GDM1 (cell line): ENCODE results near the gene CFAP45.
A peak's percentile ranks its signal among the peaks of the same experiment; 100 is the strongest.

Source experiments
- DNase-seq: peaks from one replicate; lab custom pipeline; 2025; lab: John Stamatoyannopoulos, UW

The CFAP45 gene

DNA sequence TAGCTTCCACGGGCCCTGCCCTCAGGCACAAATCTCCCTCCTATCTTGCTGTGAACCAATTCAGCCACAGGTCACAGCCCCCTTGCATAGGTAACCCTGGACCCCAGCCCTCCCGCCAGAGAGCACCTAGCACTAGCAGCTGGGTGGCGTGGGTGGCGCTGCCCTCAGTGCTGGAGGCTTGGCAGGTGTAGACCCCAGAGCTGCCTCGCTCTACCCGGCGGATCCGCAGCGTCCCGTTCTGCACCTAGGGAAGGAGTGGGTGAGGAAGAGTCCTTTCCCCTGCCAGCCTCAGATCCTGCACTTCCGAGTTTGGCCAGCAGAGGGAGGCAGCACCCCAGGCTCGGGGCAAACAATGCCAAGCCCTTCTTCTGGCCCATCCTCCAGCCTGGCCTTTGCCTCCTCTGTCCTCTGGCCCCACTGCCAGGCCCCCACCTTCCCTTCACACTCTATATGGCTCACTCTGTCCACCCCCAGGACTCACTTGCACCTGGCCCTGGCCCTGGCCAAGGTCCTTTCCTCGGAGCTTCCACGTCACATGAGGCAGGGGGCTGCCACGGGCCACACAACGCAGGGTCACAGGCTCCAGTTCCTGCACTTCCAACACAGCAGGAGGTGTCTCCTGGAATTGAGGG, 36.4 kb upstream of the CFAP45 start:
- DNase-seq, result peak; percentile 63

DNA sequence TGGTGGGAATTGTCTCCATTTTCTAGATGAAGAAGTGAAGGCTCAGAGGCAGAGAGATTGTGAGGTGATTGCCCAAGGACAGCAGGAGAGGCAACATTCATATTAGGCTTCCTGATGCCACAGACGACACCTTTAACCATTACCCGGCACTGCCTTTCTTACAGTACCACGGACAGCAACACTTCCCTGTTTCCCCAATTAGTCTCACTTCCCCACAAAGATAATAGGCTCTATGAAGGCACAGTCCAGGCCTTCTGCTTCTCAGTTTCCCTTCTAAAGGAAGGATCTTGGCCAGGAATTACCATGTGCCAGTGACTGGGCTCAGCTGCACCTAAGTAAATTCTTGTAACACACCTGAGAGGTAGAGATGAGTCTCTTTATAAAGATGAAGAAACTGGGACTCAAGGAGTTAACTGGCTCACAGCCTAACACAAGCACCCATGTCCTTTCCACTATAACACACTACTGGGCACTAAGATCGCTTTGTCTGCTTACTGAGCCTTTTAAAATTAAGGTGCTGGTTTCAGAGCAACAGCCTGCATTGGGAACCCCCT, 35.8 kb upstream of the CFAP45 start:
- peak; percentile 15 for DNase-seq

DNA sequence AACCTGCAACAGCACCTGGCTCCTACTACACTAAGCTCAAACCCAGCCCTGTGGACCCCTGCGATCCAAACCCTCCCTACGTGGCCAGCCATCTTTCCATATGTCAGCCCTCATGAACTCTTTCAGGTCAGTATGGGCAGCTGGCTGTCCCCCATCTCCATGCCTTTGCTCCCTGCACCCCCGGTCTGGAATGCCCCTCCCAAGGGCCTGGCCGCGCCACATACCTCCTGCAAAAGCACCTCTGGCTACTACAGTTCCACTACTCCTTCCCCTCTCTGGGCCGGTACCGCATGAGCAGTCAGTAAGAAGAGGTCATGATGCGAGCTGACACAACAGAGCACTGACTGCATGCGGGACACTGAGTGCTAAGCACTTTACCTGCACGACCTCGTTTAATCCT, 35.3 kb upstream of the CFAP45 start:
- no peak for DNase-seq

DNA sequence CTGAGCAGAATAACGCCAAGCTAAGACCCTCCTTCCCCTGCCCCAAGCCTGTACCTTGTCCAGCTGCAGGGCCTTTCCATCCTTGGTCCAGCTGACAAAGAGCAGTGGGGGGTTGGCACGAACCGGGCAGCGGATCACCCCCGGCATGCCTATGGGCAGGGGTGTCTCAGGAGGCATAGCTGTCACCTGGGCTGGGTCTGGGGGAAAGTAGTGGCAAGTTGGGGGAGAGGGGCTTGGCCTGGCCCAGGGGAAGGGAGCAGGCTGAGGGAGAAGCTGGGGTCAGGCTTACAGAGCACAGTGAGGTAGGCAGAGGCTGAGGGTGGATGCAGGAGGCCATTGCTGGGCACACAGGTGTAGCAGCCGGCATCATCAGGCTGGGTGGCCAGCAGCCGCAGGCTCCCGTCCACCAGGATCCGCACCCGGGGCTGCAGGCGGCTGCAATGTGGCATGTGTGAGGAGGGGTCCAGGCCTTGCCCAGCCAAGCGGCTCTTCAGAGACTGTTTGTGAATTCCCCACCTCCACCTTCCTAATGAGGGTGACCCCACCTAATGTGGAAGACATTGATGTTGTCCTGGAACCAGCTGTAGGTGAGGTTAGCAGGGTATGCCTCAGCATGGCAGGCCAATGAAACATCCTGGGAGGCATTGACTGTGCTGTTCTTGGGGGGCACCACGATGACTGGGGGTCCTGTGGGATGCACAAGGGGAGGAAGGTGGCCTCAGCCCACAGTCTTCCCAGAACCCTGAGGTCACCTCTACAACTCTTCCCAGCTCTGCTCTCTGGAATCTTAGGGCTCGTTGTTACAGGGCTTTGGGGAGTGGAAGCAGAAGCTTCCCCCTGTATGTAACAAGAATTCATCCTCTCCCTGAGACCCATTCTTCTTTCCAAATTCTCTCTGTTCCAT, 34.4 kb upstream of the CFAP45 start:
- DNase-seq, result no peak

DNA sequence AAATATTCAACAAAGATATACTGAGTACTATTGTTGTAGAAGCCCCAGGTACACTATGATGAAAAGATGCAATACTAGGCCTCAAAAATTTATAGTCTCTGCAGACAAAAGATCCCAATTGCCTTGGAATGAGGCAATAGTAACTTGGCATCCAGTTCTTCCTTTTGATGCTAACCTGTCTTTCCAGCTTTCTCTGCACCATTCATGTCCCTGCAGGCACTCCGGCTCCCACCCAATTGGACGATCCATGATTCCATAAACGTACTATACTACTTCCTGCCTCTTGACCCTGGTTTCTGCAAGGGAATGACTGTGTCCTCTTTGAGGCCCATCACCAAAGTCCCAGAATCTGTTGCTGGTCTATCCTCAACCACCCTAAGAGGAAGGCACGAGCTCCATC, 33.4 kb upstream of the CFAP45 start:
- no peak for DNase-seq

DNA sequence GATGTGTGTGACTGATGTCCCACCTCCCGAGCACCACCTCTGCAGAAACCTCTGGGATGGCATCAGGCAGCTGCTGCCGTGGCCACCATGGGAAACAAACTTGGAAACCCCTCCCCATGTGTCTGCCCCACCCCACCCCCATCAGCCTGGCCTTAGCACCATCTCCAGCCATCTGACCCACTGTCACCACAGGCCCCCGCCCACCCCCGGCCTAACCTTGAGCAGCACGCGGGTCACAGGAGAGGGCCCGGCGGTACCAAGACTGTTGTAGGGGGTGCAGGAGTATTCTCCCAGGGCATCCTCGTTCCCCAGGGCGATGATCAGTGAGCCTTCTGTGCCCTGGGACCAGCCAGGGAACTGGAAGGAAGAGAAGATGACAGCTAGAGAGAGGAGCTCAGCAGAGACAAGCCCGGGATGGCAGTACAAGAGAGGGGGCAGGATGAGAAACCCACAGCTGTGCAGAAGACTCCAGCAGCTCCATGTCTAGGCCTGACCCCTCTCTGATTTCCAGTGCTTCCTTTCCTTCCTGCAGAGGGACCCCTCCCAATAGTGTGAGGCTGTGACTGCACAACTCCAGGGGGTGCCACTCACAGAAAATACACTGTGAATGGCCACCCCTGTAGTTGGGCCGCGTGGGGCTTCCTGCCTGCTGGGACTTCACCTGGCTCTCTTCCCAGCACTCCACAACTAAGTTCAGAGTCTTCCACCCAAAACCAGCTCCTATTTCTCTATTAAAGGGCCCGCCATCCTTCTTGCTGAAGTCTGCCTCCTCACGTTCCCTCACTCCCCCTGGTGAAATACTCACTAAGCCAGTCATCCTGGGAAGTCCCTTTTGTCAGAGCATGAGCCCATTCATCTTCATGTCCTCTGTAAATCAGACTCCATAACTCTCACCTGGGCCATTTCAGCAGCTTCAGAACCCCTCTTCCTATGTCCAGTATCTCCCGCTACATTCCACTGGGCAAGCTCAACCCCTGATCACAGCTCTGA, 32.6 kb upstream of the CFAP45 start:
- no peak for DNase-seq

DNA sequence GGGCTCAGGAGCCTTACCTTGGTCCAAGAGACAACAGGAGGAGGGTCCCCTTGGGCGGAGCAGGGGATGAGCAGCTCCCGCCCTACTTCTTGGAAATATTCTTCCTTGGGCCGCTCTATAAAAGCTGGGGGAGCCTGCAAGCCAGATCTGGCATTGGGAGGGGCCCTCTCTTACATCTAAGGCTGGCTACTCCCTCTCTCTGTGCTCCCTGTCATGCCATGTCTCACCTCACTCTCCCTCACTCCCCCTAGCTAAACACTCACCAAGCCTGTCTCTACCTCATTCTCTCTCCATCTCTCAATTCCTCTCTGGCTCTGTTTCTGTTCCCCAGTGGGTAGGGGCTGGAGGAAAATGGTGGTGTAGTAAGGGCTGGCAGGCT, 31.8 kb upstream of the CFAP45 start:
- DNase-seq, result no peak

- DNase-seq, result no peak
These were observed 31.3 kb upstream of the CFAP45 start for GRCh38 chr1:159931101-159931794.

DNA sequence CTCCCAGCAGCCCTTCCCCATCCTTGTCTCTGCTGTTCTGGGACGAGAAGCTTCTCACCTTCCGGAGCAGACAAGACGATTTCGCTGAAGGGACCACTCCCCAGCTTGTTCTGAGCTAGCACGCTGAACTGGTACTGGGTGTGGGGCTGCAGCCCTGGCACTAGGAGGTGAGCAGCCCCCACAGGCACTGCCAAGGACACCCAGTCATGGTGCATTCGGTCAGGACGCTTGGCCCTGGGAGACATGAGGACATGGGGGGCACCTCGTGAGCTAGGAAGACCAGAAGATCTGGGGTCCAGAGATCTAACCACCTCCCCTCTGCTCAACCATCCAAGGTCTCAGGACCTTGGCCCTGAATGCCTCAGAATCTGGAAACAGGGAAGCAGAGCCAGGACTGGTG, 30.7 kb upstream of the CFAP45 start:
- no peak for DNase-seq

DNA sequence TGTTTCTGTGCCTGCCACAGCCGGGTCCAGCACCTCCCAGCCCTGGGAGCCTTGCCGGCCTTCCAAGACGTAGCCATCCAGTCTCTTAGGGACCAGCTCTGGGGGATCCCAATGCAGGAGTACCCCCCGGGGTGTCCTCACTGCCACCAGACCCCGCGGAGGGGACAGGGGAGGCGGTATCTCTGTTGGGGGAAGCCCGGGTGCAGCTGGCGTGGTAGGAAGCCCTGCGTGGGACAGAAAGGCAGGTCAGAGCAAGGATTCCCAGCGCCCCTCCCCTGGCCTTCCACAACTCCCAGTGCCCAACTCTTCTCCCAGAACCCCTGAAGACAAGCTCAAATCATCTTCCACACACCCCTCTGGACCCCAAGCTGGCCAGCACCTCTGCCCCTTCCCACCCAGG, 30.3 kb upstream of the CFAP45 start:
- no peak for DNase-seq

DNA sequence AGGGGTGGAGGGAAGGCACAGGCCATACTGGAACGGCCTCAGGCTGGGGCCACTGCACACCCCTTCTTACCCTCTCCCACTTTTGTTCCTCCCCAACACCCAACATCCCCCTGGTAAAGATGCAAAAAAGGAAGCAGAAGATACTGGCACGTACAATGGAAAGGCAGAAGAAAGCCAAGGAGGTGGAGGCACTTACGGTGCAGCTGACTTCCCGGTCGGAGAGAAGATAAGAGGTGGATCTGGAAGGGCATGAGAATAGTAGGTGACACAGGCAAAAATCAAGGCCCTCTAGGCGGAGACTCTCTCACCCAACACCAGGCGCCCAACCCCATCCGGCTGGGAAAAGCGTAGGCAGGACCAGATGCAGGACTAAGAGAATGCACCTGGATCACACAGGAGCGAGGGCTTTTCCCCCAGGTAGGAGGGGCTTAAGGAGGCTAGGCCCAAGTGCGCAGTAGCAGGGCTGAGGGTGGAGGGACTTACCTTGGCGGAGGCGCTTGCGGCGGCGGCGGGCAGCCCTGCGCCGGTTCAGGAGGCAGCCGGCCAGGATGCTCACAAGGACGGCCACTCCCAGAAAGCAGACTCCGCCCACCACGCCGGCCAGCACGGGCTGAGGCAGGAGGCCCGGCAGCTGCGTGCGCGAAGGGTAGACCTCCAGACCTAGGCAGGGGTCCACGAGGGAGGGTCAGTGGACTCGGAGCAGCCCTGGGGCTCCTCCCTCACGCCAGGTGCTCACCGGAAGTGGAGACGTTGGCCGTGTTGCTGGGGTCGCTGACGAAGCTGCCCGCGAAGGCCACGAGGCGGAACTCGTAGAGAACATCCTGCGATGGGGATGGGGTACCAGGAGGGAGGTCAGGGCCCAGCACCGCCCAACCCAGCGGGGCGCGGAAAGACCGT, 29.4 kb upstream of the CFAP45 start:
- DNase-seq, result no peak

DNA sequence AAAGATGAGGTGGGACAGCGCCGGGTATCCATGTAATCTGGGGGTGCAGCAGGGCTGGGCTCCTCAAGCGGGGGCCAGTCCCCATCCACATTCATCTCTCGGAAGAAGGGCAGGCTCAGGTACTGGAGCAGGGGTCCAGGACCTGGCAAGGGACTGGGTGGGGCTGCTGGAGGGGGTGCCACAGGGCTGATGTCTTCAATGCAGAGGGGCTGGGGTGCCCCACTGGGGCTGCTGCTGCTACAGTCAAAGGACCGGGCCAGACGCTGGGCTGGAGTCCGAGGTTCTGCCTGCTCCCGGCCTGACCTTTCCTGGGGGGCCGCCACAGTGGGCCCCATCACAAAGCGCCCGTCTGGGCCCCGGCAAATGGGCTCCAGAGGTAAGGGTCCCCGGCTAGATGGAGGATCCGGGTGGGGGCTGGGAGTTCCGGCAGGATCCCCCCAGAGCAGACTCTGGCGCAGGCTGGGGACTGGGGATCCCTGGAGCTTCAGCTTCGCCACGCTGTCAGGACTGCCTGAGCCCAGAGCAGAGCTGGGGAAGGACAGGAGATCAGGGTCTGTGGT, 28.6 kb upstream of the CFAP45 start:
- DNase-seq, result no peak

- no peak for DNase-seq
These were observed 28.0 kb upstream of the CFAP45 start for GRCh38 chr1:159927849-159928431.

DNA sequence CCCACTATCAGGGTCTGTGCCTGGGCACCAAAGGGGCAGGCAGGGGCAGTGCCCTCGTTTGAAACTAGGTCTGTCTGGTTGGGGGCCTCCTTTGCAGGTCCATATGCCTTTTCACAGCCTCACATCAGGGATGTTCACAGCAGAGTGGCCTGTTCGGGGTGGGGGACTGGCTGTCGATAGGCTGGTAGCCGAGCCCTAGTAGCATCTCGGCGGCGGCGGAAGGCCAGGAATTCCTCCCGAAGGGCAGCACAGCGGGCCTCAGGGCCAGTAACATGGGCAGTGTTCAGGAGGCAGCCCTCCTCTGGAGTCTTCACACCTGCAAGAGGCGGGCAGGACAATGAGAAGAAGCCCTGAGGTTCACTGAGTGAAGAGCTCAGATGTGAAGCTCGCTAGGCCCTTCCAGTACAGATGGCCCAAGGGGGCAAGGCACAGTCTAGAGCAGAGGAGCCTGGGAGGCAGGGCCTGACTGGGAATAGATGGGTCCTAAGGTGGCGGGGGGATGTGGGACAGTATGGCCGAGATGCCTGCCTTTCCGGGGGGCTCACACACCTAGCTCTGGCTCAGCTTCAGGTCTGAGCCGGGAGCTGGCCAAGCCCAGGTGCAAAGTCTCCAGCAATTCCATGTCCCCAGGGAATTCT, 27.4 kb upstream of the CFAP45 start:
- DNase-seq, result no peak

- DNase-seq, result no peak
These were observed 25.7 kb upstream of the CFAP45 start for GRCh38 chr1:159925719-159926078.

DNA sequence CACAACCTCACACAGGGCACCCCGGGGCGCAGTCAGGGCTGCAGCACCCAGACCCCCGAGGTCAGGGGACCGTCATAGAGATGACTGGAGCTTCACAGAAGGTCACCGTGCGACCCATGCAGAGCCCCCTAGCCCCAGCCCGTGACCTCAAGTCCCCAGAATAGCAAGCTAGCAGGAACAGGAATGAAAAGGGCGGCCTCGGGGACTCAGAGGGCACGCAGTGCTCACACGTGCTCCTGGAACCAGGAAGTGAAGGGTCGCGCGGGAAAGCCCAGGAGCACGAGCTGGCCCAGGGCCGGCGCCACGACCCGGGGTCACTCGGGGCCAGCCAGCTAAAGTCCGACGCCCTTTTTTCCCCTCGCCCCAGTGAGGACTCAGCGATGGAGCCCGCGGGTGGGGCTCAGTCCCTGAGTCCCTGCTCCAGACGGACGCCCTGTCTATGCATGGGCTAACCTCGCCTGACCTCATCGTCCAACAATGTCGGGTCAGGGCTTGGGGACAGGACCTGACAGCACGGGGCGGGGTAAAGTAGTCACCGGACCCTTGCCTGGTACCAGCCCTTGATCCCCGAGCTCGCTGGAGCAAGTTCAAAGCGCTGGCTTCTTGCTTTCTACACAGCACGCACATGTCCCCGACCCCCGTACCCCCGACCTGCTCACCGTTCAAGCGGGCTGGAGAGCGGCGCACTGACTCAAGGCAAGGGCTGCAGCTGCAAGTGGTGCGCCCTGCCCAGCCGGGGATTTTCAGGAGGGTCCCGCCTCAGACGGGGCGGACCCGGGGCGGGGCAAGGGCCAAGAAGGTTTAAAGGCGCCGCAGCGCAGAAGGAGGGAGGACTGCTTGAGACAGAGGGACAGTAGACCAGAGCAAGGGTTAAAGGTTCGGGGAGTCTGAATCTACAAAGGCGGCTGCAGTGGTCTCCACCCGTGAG, 25.1 kb upstream of the CFAP45 start, which contains the start of gene TAGLN2:
Gene TAGLN2, minus strand, starts transcription at position 717 of the 928 bp plus-strand sequence. CDS start 4,998 bp downstream, outside the sequence.
- peak; percentile 88 for DNase-seq

DNA sequence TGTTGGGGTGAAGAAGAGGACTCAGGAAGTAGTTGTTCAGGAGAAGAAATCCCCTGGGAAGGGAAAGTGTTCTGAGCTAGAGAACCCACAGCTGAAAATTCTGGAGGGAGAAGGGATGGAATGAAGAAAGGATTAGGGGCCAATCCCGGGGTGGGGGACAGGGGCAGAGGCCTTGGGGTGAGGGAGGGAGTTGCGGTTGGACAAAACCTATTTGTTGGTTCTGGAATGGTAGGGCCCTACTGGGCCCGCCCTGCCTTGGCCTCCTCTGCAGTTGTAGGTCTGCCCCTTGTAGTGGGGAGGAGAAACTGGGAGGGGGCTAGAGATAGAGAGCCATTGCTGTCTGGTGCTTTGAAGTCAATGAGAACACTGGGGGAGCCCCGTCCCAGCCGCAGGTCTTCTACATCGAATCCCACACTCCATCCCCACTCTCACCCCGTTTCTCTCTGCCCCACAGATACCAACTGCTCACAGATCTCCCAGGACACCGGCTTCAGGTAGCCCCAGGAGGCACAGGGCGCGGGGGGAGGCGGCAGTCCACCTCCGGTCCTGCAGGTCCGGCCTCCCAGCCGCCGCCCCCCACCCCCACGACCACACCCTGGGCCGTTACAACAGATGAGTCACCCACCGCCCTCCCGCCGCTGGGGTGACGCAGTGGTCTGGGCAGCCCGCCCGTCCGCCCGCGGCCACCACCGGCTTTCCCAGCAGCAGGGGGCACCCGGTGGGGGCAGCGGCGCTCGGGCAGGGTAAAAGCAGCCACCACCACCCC, 24.2 kb upstream of the CFAP45 start:
- DNase-seq, result no peak
